GM21717 (cell line): ENCODE measurements around the gene COPS4.
"Not testable (repeated sequence)": the region's sequence is repeated elsewhere in the genome, so short reads cannot be mapped to it uniquely, and the experiment has no call there.

Source experiments
- ATAC-seq: cut with Tn5 transposase; IDR thresholded peaks from one replicate; pipeline ENCODE4 v1.9.1; 2021; ENCODE audit warnings: mild to moderate bottlenecking, moderate library complexity; ENCODE audit not compliant: unreplicated experiment

Gene COPS4

GRCh38 chr4:83034630-83035494 is at the start of gene COPS4:
Gene COPS4, plus strand, starts transcription at chr4:83035183. Its CDS starts 42 bp downstream, at chr4:83035225.
- ATAC-seq = peak; percentile 99

GRCh38 chr4:82987519-82987918 is 47.5 kb upstream of the COPS4 start:
- ATAC-seq = not testable (repeated sequence)

DNA sequence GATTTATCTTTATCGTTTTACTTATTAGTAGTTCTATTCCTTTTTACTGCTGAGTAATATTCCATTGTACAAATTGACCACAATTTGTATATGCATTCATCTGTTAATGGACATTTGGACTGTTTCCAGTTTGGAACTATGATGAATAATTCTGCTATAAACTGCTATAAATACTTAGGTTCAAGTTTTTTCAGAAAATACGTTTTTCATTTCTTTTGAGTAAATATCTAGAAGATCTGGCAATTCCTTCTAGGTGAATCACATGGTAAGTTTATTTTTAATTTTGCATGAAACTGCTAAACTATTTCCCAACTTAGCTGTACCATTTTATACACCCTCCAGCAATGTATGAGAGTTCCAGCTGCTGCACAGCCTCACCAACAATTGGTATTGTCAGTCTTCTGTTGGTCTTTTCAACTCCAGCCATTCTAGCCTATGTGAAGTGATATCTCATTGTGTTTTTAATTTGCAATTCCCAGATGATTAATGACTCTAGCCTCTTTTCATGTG is 46.6 kb upstream of the COPS4 start:
- no peak for ATAC-seq

DNA sequence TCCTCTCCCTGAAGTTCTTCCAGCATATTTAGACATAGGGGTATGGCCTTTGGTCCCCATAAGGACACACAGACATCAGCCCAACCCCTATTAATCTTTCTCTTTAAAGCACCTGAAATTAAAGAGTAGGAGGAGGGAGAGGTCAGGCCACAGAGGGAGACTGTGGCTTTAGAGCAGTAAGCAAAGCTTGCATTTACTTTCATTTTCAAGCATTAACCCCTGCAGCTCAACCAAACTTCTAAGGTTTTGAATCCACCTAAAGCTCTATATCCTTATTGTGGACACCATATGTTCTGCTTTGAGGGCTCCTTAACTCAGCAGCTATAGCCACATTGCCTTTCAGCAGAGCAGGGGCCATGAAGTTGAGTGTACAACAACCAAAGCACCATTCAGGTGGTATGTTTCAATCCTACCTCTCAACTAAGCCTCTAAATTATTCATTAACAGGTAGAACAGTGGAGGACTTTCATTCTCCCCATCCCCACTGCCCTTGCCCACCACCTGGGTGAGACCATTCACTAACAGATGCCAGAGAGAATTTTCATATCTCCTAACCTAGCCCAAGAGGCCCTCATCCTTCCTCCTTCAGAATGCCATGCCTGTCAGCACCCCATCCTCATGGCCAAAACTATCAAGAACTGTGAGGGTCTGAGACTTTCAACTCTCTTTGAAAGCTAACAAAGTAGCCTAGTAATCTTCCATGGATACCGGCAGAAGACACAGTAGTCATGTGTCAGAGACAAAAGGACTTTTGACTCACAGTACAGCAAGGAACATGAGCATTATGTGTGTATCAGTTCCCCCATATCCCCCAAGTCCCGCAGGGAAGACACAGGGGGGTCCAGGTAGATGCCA is 45.2 kb upstream of the COPS4 start:
- ATAC-seq = peak; percentile 93

DNA sequence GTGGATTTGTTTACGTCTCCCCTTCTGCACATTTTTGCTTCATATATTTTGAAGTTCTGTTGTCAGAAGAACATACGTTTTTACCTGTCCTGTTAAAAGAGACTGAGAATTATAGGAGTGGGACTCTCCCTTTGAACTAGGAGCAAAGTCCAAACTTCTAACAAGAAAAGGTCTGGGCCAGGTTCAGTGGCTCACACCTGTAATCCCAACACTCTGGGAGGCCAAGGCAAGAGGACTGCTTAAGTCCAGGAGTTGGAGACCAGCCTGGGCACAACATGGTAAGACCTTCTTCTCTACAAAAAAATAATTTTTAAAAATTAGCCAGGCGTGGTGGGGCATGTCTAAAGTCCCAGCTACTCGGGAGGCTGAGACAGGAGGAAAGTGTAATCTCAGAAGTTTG is 40.1 kb upstream of the COPS4 start:
- ATAC-seq = no peak

- no peak for ATAC-seq
These were observed 36.1 kb upstream of the COPS4 start for GRCh38 chr4:82998898-82999297.

DNA sequence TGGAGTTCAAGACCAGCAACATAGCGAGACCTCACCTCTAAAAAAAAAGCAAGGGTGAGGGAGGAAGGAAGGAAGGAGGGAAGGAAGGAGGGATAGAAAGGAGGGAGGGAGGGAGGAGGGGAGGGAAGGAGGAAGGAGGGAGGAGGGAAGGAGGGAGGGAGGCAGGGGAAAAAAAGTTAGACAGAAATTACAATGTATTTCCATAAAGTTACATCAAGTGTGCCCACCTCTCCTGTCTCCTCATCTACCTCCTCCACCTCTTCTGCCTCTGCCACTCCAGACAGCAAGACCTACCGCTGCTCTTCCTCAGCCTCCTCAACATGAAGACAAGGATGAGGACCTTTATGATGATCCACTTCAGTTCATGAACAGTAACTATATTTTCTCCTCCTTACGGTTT is 32.7 kb upstream of the COPS4 start:
- ATAC-seq = no peak

GRCh38 chr4:83003044-83003791 is 31.8 kb upstream of the COPS4 start:
- ATAC-seq = not testable (repeated sequence)

DNA sequence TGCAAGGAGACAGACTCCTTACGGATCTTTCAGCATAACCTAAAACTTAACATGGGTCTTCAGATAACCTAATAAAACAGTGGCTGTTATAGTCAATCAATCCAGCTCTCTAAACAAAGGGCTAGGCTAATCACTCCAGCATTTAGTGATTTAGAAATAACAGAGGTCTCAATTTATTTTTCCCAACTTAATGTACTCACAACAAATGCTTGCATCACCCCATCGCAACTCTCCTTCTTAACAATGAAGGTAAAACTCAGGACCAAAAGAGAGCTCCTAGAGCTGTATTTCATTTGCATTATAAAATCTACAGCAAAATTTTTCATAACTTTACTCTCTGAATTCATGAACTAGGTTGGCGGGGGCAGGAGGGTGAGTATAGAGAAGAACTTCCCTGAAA is 25.5 kb upstream of the COPS4 start:
- no peak for ATAC-seq

DNA sequence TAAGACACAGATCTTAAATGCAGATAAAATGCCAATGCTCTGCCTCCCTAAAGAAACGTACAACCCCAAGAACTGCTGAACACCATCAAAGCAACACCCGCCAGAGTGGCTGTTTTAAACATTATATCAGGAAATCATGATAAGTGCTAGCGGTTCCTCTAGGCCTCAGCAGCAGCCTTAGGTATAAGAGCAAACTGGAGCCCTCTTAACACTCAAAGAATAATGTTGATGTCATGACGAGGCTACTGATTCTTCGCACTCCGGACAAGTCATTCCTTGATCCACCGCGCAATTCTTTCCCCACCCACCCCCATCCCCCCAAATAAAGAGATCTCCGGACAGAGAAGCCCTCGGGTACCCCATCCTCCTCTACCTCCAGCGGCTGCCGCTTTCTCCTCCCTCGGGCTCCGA is 24.9 kb upstream of the COPS4 start:
- no peak for ATAC-seq

DNA sequence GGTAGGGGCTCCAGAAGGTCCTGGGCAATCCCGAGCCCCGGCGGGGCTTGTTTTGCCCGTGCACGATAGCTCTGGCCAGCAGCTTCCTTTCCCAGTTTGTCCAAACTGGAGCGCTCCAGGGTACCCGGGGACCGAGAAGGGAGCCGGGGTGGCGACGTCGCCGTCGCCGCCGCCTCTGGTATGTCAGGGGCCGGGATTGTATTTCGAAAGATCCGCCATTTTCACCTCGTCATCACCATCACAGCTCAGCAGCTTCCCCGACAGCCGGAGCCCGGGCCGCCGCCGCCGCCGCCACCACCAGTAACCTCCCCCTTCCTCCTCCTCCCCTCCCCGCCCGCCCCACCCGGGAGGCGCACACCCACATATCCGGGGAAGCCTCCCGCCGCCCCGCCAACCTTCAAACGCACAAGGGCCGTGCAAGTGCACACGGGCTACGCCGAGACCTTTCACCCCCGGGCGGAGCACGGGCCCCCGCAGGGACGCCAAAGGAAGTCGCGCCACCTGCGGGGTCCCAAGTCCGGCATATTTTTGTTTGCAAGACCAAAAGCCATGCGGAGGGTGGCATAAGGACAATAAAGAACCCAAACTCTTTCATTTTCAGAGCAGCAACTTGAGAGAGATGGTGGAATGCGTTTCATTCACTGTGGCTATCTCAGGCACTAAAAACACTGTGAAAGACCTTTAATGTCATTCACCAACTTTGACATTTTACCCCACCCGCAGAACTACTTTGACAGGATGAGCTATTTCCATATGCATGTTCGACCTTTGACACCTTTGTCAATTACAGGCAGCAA is 24.3 kb upstream of the COPS4 start, which contains the start of gene LIN54:
TSS of gene LIN54 (minus strand) at position 302 of the 797 bp plus-strand sequence. CDS start 25,979 bp downstream, outside the sequence.
- ATAC-seq = peak; percentile 45

DNA sequence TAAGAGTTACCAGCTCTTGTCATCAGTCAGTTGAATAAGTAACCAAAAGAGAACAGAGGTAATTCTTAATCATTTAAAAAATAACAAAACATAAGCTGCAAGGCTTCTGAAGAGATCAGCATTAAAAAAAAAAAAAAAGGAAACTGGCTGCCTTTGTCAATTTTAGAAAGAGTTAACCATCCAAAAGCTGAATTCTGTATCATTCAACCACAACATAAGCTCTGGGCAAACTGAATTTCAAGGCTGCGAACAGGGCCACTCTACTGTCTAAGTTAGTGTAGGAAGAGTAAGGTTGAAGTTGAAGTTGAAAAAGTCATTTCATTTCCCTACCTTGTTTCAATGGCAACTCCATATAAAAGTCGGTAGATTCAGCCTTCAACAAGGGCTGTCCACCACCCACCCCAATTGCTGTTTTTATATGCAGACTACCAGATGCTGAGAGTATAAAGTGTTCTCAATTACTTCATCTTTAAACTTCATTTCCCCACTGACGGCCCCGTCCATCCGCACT is 23.2 kb upstream of the COPS4 start:
- no peak for ATAC-seq

DNA sequence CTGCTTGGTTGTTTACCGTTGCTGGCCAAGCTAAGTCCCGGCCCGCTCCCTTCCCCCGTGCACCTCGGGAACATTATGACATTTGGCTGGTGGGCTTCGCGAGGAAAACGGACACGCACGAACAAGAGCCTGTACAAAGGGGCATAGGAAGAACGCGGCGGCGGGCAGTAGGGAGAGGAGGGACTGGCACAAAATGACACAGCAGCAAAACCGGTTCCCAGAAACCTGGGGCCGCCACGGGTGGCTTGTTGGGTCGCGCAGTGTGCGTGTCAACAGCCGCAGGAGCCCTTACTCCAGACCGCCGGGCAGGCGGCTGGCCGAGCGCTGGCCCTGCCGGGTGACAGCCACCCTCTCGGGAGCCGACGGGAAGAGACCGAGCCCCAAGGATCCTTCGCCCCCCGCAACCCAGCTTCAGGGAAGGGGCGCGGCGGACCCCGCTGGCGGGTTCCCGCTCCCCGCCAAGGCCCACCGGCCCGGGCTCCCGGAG is 22.7 kb upstream of the COPS4 start:
- ATAC-seq = peak; percentile 17

DNA sequence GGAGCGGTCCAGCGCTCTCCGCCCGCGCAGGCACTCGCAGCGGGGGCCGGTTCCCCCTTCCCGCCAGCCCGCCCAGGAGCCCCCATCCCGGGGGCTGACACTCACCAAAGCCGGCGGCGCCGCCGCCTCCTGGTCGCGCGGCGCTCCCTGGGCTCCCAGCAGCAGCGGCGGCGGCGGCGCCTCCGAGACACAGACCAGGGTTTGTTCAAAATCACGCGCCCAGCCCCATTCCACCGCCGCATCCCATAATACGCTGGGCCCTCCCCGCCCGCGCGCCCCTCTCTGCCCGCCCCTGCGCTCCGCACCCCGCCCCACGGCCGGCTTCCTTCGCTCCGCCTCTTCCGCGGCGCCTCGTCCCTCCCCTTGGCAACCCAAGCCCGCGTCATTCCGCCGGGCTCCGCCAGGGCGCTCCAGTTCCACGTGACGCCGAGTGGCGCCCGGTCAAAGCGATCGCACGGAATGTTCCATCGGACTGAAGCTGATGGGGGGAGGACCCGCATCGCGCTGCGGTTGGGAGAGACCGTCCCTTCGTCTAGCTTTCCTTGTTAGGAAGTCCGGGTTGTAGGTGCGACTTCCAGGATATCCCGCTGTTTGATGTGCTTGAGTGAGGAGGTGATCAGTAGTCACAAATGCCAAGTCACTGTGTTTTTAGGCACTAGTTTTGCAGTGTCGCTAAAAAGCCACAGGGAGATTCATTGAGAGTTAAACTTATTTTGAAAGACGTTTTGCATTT is 22.1 kb upstream of the COPS4 start:
- ATAC-seq = peak; percentile 81

- ATAC-seq = no peak
These were observed 21.5 kb upstream of the COPS4 start for GRCh38 chr4:83013420-83013867.

DNA sequence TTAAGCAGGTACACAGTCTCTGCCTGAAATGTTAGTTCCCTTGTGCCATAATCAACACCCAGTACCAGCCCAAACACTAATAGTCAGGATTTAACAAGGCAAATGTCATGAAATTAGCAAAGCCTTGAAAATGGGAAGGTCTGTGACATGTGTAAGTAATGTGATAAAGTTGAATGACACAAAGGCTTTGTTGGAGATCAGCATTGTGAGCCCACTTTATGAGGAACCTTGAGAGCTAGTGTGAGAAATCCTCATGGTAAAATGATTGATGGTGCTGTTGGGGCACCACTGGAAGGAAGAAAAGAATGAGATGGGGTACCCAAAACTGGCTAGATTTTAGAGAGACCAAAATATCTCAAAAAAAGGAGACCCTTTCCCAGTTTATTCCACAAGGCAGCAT is 21.1 kb upstream of the COPS4 start:
- no peak for ATAC-seq

DNA sequence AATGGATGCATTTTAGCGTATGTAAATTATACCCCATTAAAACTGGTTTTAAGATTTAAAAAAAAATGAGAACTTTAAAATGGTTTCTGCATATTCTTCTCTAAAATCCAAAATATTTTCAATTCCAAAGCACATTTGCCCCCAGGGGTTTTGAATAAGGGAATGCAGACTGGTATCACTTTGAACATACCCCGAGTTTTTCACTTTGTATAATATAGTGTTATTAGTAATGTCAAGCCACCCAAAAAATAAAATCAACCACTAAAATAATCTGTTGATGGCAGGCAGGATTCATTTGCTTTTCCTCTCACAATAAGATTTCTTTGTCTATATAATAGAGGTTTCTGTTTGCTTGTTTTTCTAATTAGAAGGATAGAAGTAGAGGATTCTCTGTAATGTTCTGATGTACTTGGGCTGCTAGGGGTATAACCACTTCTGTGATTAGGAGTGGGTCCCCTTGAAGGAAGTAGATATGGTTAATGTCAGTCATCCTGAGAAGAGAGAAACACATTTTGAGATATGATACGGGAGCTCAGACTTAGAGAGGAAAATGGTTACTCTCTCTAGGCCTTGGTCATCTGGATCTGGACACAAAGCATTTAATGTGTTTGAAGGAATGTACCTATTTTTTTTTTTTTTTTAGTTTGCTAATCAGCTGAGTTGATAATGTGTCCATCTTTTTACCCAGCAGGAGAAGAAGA is 15.0 kb upstream of the COPS4 start:
- ATAC-seq = no peak
